BJ (cell line): Measurements from ENCODE around the gene ADM2. TPM values are rescaled to one million over a fixed set of nuclear protein-coding genes. Genes with fewer than 3 reads are reported as not detected.

Experiments used
- CTCF ChIA-PET: fragments of 350-600 bp; formaldehyde crosslinking; extraction: SDS; loops from one replicate; lab custom pipeline; 2021; ENCODE audit warnings: antibody characterized with exemption, inconsistent platforms; lab: Yijun Ruan, JAX
- POLR2A ChIA-PET: fragments of 300-600 bp; sonication (Branson Sonifier 250); formaldehyde crosslinking; extraction: SDS; loops from one replicate; lab custom pipeline; 2021; ENCODE audit warnings: antibody characterized with exemption; lab: Charles Lee
- DNase-seq: peaks from one replicate; pipeline ENCODE4 v3.0.0-alpha.2; 2011; ENCODE audit warnings: low read depth
- H3K27me3 ChIP-seq: 2 replicates; pipeline ENCODE4 v1.6.0; 2011; ENCODE audit warnings: low read length; ENCODE audit not compliant: control insufficient read depth, insufficient read depth
- H3K36me3 ChIP-seq: 2 replicates; pipeline ENCODE4 v1.5.1; 2011; ENCODE audit warnings: low read length; ENCODE audit not compliant: control insufficient read depth, insufficient read depth
- H3K4me3 ChIP-seq: 2 replicates; pipeline ENCODE4 v1.5.1; 2011; ENCODE audit warnings: low read depth, mild to moderate bottlenecking, control low read depth, low read length
- CTCF ChIP-seq: IDR thresholded peaks from 2 replicates; pipeline ENCODE4 v1.5.1; 2011; ENCODE audit warnings: low read depth, mild to moderate bottlenecking, control low read depth, inconsistent platforms, low read length, moderate library complexity; ENCODE audit not compliant: insufficient read depth
- polyA plus RNA-seq: library from polyadenylated mRNA; depleted of rRNA; stranded (reverse); fragments of >200 nt; gene quantifications from 2 replicates; pipeline ENCODE4 v1.2.3, GENCODE V29; 2011

ADM2 gene
- polyA plus RNA-seq, 1 experiment, result 16.0 TPM

- CTCF ChIA-PET, result interaction anchor here (1.0 kb wide), 1 partner anchor 65 kb away, joined by 3 read pairs; no protein-coding TSS in a partner anchor
- DNase-seq, result no peak
Measured at GRCh38 chr22:50502628-50503474, 21.5 kb downstream of the ADM2 start.

GRCh38 chr22:50503475-50504145 lies 22.3 kb downstream of the ADM2 start:
- TF ChIP-seq CTCF, result no peak
- Histone ChIP-seq H3K36me3 (peaks cover 27% of the 10 kb centered on the region), H3K27me3 (no peaks in the 10 kb centered on the region), H3K4me3 (no peak overlapping the region)
- ChIA-PET CTCF (interaction anchor here (1.0 kb wide), 1 partner anchor 66 kb away, joined by 3 read pairs; no protein-coding TSS in a partner anchor), POLR2A (no interaction called here)
- no peak for DNase-seq

More at GRCh38 chr22:50502628-50503474, 21.5 kb downstream of the ADM2 start:
- H3K4me3 ChIP-seq, result no peak overlapping the region
- peaks cover 27% of the 10 kb centered on the region for H3K36me3 ChIP-seq
- POLR2A ChIA-PET, result no interaction called here
- no peaks in the 10 kb centered on the region for H3K27me3 ChIP-seq
- TF ChIP-seq CTCF, result no peak

GRCh38 chr22:50504369-50505211 lies 23.2 kb downstream of the ADM2 start:
- DNase-seq, result no peak
- peaks cover 27% of the 10 kb centered on the region for H3K36me3 ChIP-seq
- CTCF ChIA-PET, result no interaction called here
- H3K4me3 ChIP-seq, result no peak overlapping the region
- no peak for TF ChIP-seq CTCF
- POLR2A ChIA-PET, result no interaction called here
- no peaks in the 10 kb centered on the region for H3K27me3 ChIP-seq

- no peak for DNase-seq
- no peaks in the 10 kb centered on the region for H3K27me3 ChIP-seq
- H3K4me3 ChIP-seq, result no peak overlapping the region
- CTCF ChIA-PET, result interaction anchor here (3.1 kb wide), 1 partner anchor 8 kb away, joined by 13 read pairs; no protein-coding TSS in a partner anchor
- no peak for TF ChIP-seq CTCF
- H3K36me3 ChIP-seq, result peaks cover 27% of the 10 kb centered on the region
- POLR2A ChIA-PET, result no interaction called here
Measured at GRCh38 chr22:50505276-50505775, 24.0 kb downstream of the ADM2 start.
